Measurements from ENCODE around the gene SCAI.

SCAI gene

GRCh38 chr9:124980431-124980830 lies 162.9 kb downstream of the SCAI start:
- H4K20me1 ChIP-seq (ENCODE audit: low read depth, low read length): no peaks in the 10 kb centered on the region
- H3K27me3 ChIP-seq (ENCODE audit: low read length): no peaks in the 10 kb centered on the region
- no peaks in the 10 kb centered on the region for H3K9me2 ChIP-seq (replicated peaks; ENCODE audit: insufficient read depth, low read length)
- no peaks in the 10 kb centered on the region for H3K9me3 ChIP-seq (ENCODE audit: insufficient read depth, low read length)
- H3K27ac ChIP-seq (ENCODE audit: low read depth, low read length): no peak overlapping the region
- H3K4me2 ChIP-seq (ENCODE audit: low read depth, low read length, poor library complexity, severe bottlenecking): no peak overlapping the region
- no peaks in the 10 kb centered on the region for H3F3A ChIP-seq (ENCODE audit: insufficient read depth)
- no peak overlapping the region for H2AFZ ChIP-seq (ENCODE audit: low read depth, low read length, severe bottlenecking)
- no peak overlapping the region for H3K9ac ChIP-seq (ENCODE audit: low read length)
- no peaks in the 10 kb centered on the region for H3K79me2 ChIP-seq (ENCODE audit: insufficient read depth, low read length)
- H3K36me3 ChIP-seq (ENCODE audit: low read length): peaks cover 6% of the 10 kb centered on the region; the same call in 1 of the 2 replicates
- H3K4me3 ChIP-seq (ENCODE audit: insufficient read depth, low read length, poor library complexity, severe bottlenecking): no peak overlapping the region
- TF ChIP-seq EZH2phosphoT487 (conservative IDR thresholded peaks at IDR 0.05; ENCODE audit: low read length): no peak
- no peak for TF ChIP-seq CTCF (IDR thresholded peaks at IDR 0.05; ENCODE audit: insufficient read depth, low read length, poor library complexity, severe bottlenecking)

- no peaks in the 10 kb centered on the region for H3K27me3 ChIP-seq (ENCODE audit: low read length)
- H2AFZ ChIP-seq (ENCODE audit: low read depth, low read length, severe bottlenecking): no peak overlapping the region
- no peaks in the 10 kb centered on the region for H3K9me3 ChIP-seq (ENCODE audit: insufficient read depth, low read length)
- H4K20me1 ChIP-seq (ENCODE audit: low read depth, low read length): no peaks in the 10 kb centered on the region
- no peak overlapping the region for H3K27ac ChIP-seq (ENCODE audit: low read depth, low read length)
- H3K9ac ChIP-seq (ENCODE audit: low read length): no peak overlapping the region
- H3K9me2 ChIP-seq (replicated peaks; ENCODE audit: insufficient read depth, low read length): no peaks in the 10 kb centered on the region
- H3K4me3 ChIP-seq (ENCODE audit: insufficient read depth, low read length, poor library complexity, severe bottlenecking): no peak overlapping the region
- peaks cover 5% of the 10 kb centered on the region; the same call in 1 of the 2 replicates for H3K36me3 ChIP-seq (ENCODE audit: low read length)
- no peaks in the 10 kb centered on the region for H3F3A ChIP-seq (ENCODE audit: insufficient read depth)
- H3K79me2 ChIP-seq (ENCODE audit: insufficient read depth, low read length): no peaks in the 10 kb centered on the region
- no peak overlapping the region for H3K4me2 ChIP-seq (ENCODE audit: low read depth, low read length, poor library complexity, severe bottlenecking)
- TF ChIP-seq EZH2phosphoT487 (conservative IDR thresholded peaks at IDR 0.05; ENCODE audit: low read length) (no peak), CTCF (IDR thresholded peaks at IDR 0.05; ENCODE audit: insufficient read depth, low read length, poor library complexity, severe bottlenecking) (no peak)
Observed at GRCh38 chr9:124975131-124975530, 168.2 kb downstream of the SCAI start.

GRCh38 chr9:124973807-124974206 lies 169.5 kb downstream of the SCAI start:
- TF ChIP-seq EZH2phosphoT487 (conservative IDR thresholded peaks at IDR 0.05; ENCODE audit: low read length): no peak
- no peak for TF ChIP-seq CTCF (IDR thresholded peaks at IDR 0.05; ENCODE audit: insufficient read depth, low read length, poor library complexity, severe bottlenecking)
- Histone ChIP-seq H3F3A (ENCODE audit: insufficient read depth) (no peaks in the 10 kb centered on the region), H2AFZ (ENCODE audit: low read depth, low read length, severe bottlenecking) (no peak overlapping the region), H3K27ac (ENCODE audit: low read depth, low read length) (no peak overlapping the region), H3K9me3 (ENCODE audit: insufficient read depth, low read length) (no peaks in the 10 kb centered on the region), H3K9me2 (replicated peaks; ENCODE audit: insufficient read depth, low read length) (no peaks in the 10 kb centered on the region), H3K27me3 (ENCODE audit: low read length) (no peaks in the 10 kb centered on the region), H3K9ac (ENCODE audit: low read length) (no peak overlapping the region), H3K36me3 (ENCODE audit: low read length) (peaks cover 5% of the 10 kb centered on the region; the same call in 1 of the 2 replicates), H3K4me3 (ENCODE audit: insufficient read depth, low read length, poor library complexity, severe bottlenecking) (no peak overlapping the region), H3K4me2 (ENCODE audit: low read depth, low read length, poor library complexity, severe bottlenecking) (no peak overlapping the region), H4K20me1 (ENCODE audit: low read depth, low read length) (no peaks in the 10 kb centered on the region), H3K79me2 (ENCODE audit: insufficient read depth, low read length) (no peaks in the 10 kb centered on the region)

All from SU-DHL-6 (cell line).